ENCODE measurements around the gene GGCX. TPM values are rescaled to one million over a fixed set of nuclear protein-coding genes. Genes with fewer than 3 reads are reported as not detected.
"Not testable (repeated sequence)": the region's sequence is repeated elsewhere in the genome, so short reads cannot be mapped to it uniquely, and the experiment has no call there.

The GGCX gene
- total and polyA plus RNA-seq, 4 donors = 15.5 to 48.3 (median 24.4) TPM

- Histone ChIP-seq H3K27me3 (ENCODE audit: control insufficient read depth in 1 of 2, insufficient read depth in 2 of 2, low read length in 1 of 2) (no peaks in the 10 kb centered on the region), H3K9me3 (ENCODE audit: control insufficient read depth, low read length) (no peaks in the 10 kb centered on the region), H3K4me3 (ENCODE audit: low read length in 2 of 2) (peak overlapping the region; percentile 63 to 76), H3K4me1 (ENCODE audit: control insufficient read depth in 1 of 2, insufficient read depth in 2 of 2, low read length in 2 of 2) (no peaks in the 10 kb centered on the region), H3K27ac (ENCODE audit: low read depth in 1 of 2, low read length in 2 of 2) (no peak overlapping the region), H3K36me3 (ENCODE audit: control insufficient read depth in 1 of 2, insufficient read depth in 2 of 2, low read length in 1 of 2) (peaks cover 2 to 3% of the 10 kb centered on the region in 2 donors)
- ATAC-seq (ENCODE audit: low FRiP score) = peak; percentile 54
- intact Hi-C loops (cut with DNase I) = loop anchor here (5.0 kb wide), 2 partner anchors 41 to 56 kb away; partner anchors contain the start of genes TMEM150A (in 2 of the 2) and USP39 (in 1 of the 2)
- DNase-seq = no peak
- 1 to 3% methylated on average over 14 of the region's 14 CpGs for WGBS, 2 donors
Measured at GRCh38 chr2:85560812-85561279, 447 bp downstream of the GGCX start.

GRCh38 chr2:85560403-85560726, 928 bp downstream of the GGCX start:
- intact Hi-C loops (cut with DNase I) = loop anchor here (5.0 kb wide), 2 partner anchors 42 to 57 kb away; partner anchors contain the start of genes TMEM150A (in 2 of the 2) and USP39 (in 1 of the 2)
- H3K4me1 ChIP-seq (ENCODE audit: control insufficient read depth in 1 of 2, insufficient read depth in 2 of 2, low read length in 2 of 2); H3K27me3 ChIP-seq (ENCODE audit: control insufficient read depth in 1 of 2, insufficient read depth in 2 of 2, low read length in 1 of 2); DNase-seq; H3K27ac ChIP-seq (ENCODE audit: low read depth in 1 of 2, low read length in 2 of 2); H3K36me3 ChIP-seq (ENCODE audit: control insufficient read depth in 1 of 2, insufficient read depth in 2 of 2, low read length in 1 of 2); ATAC-seq (ENCODE audit: low FRiP score); H3K9me3 ChIP-seq (ENCODE audit: control insufficient read depth, low read length): not testable (repeated sequence)
- peak overlapping the region in 1 of 2 donors; percentile 76 for H3K4me3 ChIP-seq (ENCODE audit: low read length in 2 of 2)
- 81 to 83% methylated on average over 12 of the region's 12 CpGs for WGBS, 2 donors

GRCh38 chr2:85558160-85558559, 3.1 kb downstream of the GGCX start:
- intact Hi-C loops (cut with DNase I) = no loop called here

GRCh38 chr2:85557130-85557529, 4.2 kb downstream of the GGCX start:
- Histone ChIP-seq H3K27ac (ENCODE audit: low read depth in 1 of 2, low read length in 2 of 2) (no peak overlapping the region), H3K36me3 (ENCODE audit: control insufficient read depth in 1 of 2, insufficient read depth in 2 of 2, low read length in 1 of 2) (peaks cover 8 to 9% of the 10 kb centered on the region in 2 donors), H3K4me3 (ENCODE audit: low read length in 2 of 2) (no peak overlapping the region), H3K27me3 (ENCODE audit: control insufficient read depth in 1 of 2, insufficient read depth in 2 of 2, low read length in 1 of 2) (no peaks in the 10 kb centered on the region), H3K4me1 (ENCODE audit: control insufficient read depth in 1 of 2, insufficient read depth in 2 of 2, low read length in 2 of 2) (no peaks in the 10 kb centered on the region), H3K9me3 (ENCODE audit: control insufficient read depth, low read length) (no peaks in the 10 kb centered on the region)
- intact Hi-C loops (cut with DNase I) = no loop called here
- 94 to 95% methylated on average over 5 of the region's 5 CpGs for WGBS, 2 donors
- DNase-seq (no peak), ATAC-seq (ENCODE audit: low FRiP score) (no peak)

More at GRCh38 chr2:85558160-85558559, 3.1 kb downstream of the GGCX start:
- Histone ChIP-seq H3K4me1 (ENCODE audit: control insufficient read depth in 1 of 2, insufficient read depth in 2 of 2, low read length in 2 of 2) (no peaks in the 10 kb centered on the region), H3K9me3 (ENCODE audit: control insufficient read depth, low read length) (no peaks in the 10 kb centered on the region), H3K27me3 (ENCODE audit: control insufficient read depth in 1 of 2, insufficient read depth in 2 of 2, low read length in 1 of 2) (no peaks in the 10 kb centered on the region), H3K36me3 (ENCODE audit: control insufficient read depth in 1 of 2, insufficient read depth in 2 of 2, low read length in 1 of 2) (peaks cover 3 to 8% of the 10 kb centered on the region in 2 donors), H3K4me3 (ENCODE audit: low read length in 2 of 2) (no peak overlapping the region), H3K27ac (ENCODE audit: low read depth in 1 of 2, low read length in 2 of 2) (no peak overlapping the region)
- DNase-seq (no peak), ATAC-seq (ENCODE audit: low FRiP score) (no peak)
- 100% methylated on average over 1 of the region's 1 CpG for WGBS, 2 donors

GRCh38 chr2:85554980-85555612, 6.2 kb downstream of the GGCX start:
- no peaks in the 10 kb centered on the region for H3K4me1 ChIP-seq (ENCODE audit: control insufficient read depth in 1 of 2, insufficient read depth in 2 of 2, low read length in 2 of 2)
- intact Hi-C loops (cut with DNase I) = no loop called here
- peaks cover 12 to 13% of the 10 kb centered on the region in 2 donors for H3K36me3 ChIP-seq (ENCODE audit: control insufficient read depth in 1 of 2, insufficient read depth in 2 of 2, low read length in 1 of 2)
- no peak for ATAC-seq (ENCODE audit: low FRiP score)
- H3K9me3 ChIP-seq (ENCODE audit: control insufficient read depth, low read length) = no peaks in the 10 kb centered on the region
- no peak overlapping the region for H3K4me3 ChIP-seq (ENCODE audit: low read length in 2 of 2)
- WGBS, 2 donors = 89 to 90% methylated on average over 3 of the region's 3 CpGs
- H3K27me3 ChIP-seq (ENCODE audit: control insufficient read depth in 1 of 2, insufficient read depth in 2 of 2, low read length in 1 of 2) = no peaks in the 10 kb centered on the region
- H3K27ac ChIP-seq (ENCODE audit: low read depth in 1 of 2, low read length in 2 of 2) = no peak overlapping the region
- DNase-seq = no peak

GRCh38 chr2:85553184-85553583, 8.1 kb downstream of the GGCX start:
- H3K27me3 ChIP-seq (ENCODE audit: control insufficient read depth in 1 of 2, insufficient read depth in 2 of 2, low read length in 1 of 2) = no peaks in the 10 kb centered on the region
- H3K9me3 ChIP-seq (ENCODE audit: control insufficient read depth, low read length) = no peaks in the 10 kb centered on the region
- no peak overlapping the region for H3K4me3 ChIP-seq (ENCODE audit: low read length in 2 of 2)
- 74 to 81% methylated on average over 6 of the region's 6 CpGs for WGBS, 2 donors
- no peaks in the 10 kb centered on the region for H3K4me1 ChIP-seq (ENCODE audit: control insufficient read depth in 1 of 2, insufficient read depth in 2 of 2, low read length in 2 of 2)
- ATAC-seq (ENCODE audit: low FRiP score) = no peak
- H3K27ac ChIP-seq (ENCODE audit: low read depth in 1 of 2, low read length in 2 of 2) = no peak overlapping the region
- peaks cover 12 to 13% of the 10 kb centered on the region in 2 donors for H3K36me3 ChIP-seq (ENCODE audit: control insufficient read depth in 1 of 2, insufficient read depth in 2 of 2, low read length in 1 of 2)
- no peak for DNase-seq
- intact Hi-C loops (cut with DNase I) = no loop called here

- no peaks in the 10 kb centered on the region for H3K4me1 ChIP-seq (ENCODE audit: control insufficient read depth in 1 of 2, insufficient read depth in 2 of 2, low read length in 2 of 2)
Measured at GRCh38 chr2:85551698-85552678, 9.3 kb downstream of the GGCX start.

GRCh38 chr2:85550486-85550885, 10.8 kb downstream of the GGCX start:
- peak in 1 of 2 donors; percentile 55 for DNase-seq
- Histone ChIP-seq H3K36me3 (ENCODE audit: control insufficient read depth in 1 of 2, insufficient read depth in 2 of 2, low read length in 1 of 2) (peaks cover 7 to 12% of the 10 kb centered on the region in 2 donors), H3K27me3 (ENCODE audit: control insufficient read depth in 1 of 2, insufficient read depth in 2 of 2, low read length in 1 of 2) (no peaks in the 10 kb centered on the region), H3K9me3 (ENCODE audit: control insufficient read depth, low read length) (no peaks in the 10 kb centered on the region), H3K27ac (ENCODE audit: low read depth in 1 of 2, low read length in 2 of 2) (no peak overlapping the region), H3K4me3 (ENCODE audit: low read length in 2 of 2) (no peak overlapping the region), H3K4me1 (ENCODE audit: control insufficient read depth in 1 of 2, insufficient read depth in 2 of 2, low read length in 2 of 2) (no peaks in the 10 kb centered on the region)
- WGBS, 2 donors = 87 to 90% methylated on average over 10 of the region's 10 CpGs
- ATAC-seq (ENCODE audit: low FRiP score) = no peak
- intact Hi-C loops (cut with DNase I) = no loop called here

More at GRCh38 chr2:85551698-85552678, 9.3 kb downstream of the GGCX start:
- Histone ChIP-seq H3K9me3 (ENCODE audit: control insufficient read depth, low read length) (no peaks in the 10 kb centered on the region), H3K27me3 (ENCODE audit: control insufficient read depth in 1 of 2, insufficient read depth in 2 of 2, low read length in 1 of 2) (no peaks in the 10 kb centered on the region), H3K36me3 (ENCODE audit: control insufficient read depth in 1 of 2, insufficient read depth in 2 of 2, low read length in 1 of 2) (peaks cover 12 to 13% of the 10 kb centered on the region in 2 donors), H3K4me3 (ENCODE audit: low read length in 2 of 2) (no peak overlapping the region), H3K27ac (ENCODE audit: low read depth in 1 of 2, low read length in 2 of 2) (no peak overlapping the region)
- intact Hi-C loops (cut with DNase I) = loop anchor here (1.0 kb wide), 2 partner anchors 131 to 132 kb away; no protein-coding TSS in a partner anchor
- DNase-seq = peak; percentile 84 to 90
- ATAC-seq (ENCODE audit: low FRiP score) = peak; percentile 77
- WGBS, 2 donors = 71 to 73% methylated on average over 9 of the region's 9 CpGs

All from aorta (tissue), 5 donors.